DMS153 (cell line): ENCODE data around the gene PITHD1.
"Not testable (repeated sequence)": the region's sequence is repeated elsewhere in the genome, so short reads cannot be mapped to it uniquely, and the experiment has no call there.

Experiments used
- DNase-seq: peaks from one replicate; lab custom pipeline; 2025; lab: John Stamatoyannopoulos, UW

PITHD1 gene

GRCh38 chr1:23777979-23778814 lies at the start of gene PITHD1:
Gene PITHD1 (plus strand): TSS chr1:23778418. CDS start chr1:23778516, 98 bp downstream.
- DNase-seq = peak; percentile 46

- no peak for DNase-seq
These were observed 45.6 kb upstream of the PITHD1 start for GRCh38 chr1:23732363-23733224.

DNA sequence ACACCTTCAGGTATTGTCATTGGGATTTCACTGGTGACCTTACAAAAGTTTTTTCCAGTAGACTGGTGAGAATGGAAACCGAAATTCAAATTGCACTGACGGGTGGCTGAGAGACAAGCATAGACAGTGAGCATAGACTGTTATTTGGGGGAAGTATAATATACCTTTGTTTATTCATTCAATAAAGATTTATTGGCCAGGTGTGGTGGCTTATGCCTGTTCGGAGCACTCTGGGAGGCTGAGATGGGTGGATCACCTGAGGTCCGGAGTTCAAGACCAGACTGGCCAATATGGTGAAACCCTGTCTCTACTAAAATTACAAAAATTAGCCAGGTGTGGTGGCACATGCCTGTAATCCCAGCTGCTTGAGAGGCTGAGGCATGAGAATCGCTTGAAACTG lies 44.9 kb upstream of the PITHD1 start:
- not testable (repeated sequence) for DNase-seq

DNA sequence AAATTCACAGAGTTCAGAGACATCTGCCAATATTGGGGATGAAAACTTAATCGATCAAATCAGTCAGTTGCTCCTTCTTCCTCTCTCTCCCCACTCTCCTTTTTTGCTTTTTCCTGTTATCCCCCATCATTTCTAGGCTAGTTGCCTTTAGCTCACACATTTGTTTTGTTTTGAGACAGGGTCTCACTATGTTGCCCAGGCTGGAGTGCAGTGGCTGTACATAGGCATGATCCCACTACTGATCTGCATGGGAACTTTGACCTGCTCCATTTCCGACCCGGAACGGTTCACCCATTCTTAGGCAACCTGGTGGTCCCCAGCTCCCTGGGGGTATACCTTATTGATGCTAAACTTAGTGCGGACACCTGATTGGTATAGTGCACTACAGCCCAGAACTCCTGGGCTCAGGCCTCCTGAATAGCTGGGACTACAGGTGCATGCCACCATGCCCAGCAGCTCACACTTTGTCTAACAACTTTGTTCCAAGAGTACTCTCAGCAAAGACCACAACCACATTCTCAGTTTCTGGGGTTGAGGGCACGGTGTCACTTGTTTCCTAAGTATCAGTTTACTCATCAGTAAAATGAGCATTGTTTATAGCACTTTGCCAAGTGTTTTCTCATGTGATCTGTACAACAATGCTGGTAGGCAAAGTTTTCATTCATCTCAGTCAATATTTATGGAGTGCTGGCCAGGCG lies 41.6 kb upstream of the PITHD1 start:
- no peak for DNase-seq

DNA sequence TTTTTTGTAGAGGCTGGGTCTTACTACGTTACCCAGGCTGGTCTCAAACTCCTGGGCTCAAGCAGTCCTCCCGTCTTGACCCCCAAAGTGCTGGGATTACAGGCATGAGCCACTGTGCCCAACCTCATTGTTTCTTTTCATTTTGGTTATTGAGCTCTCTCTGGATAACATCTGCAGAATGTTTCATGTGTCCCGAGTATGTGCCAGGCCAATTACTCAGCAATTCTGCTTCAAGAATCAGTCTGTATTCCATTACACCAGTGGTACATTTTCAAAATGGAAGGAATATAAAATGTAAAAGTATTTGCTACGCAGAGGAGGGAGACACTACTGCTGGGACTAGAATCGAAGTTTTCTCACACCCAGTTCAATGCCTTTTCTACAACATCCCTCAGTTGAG lies 36.6 kb upstream of the PITHD1 start:
- DNase-seq = no peak

DNA sequence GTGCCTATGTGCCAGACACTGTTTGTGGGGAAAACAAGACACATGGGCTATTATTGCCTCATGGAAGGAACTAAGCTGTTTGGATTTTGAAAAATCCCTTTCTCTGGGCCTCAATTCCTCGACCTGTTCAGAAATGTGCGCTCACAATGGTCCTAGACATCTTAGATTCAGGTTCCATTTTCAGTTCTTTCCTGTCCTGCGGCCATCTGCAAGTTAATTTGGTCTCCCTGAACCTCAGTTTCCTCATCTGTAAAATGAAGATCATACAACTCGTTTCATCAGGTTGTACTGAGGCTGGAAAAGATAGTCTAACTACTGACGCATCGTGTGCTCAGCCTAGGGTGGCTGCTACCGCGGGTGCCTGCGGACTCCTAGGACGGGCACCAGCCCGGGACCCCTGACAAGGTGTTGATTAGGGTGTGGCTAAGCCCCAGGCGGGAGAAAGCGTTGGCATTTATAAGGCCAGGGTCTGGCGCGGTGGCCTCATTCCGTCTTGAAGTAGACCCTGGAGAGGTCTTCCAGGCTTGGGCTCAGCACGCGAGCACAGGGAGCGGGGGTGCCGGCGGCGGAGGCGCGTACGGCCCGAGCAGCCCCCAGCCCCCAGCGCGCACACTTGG lies 35.4 kb upstream of the PITHD1 start:
- DNase-seq = no peak

- no peak for DNase-seq
These were observed 34.7 kb upstream of the PITHD1 start, which contains the start of gene ELOA for GRCh38 chr1:23743287-23744152. Gene ELOA (plus strand): TSS chr1:23743471. CDS start chr1:23743504, 33 bp downstream.

GRCh38 chr1:23745515-23745914 lies 32.7 kb upstream of the PITHD1 start:
- DNase-seq = no peak

- no peak for DNase-seq
These were observed 30.2 kb upstream of the PITHD1 start for GRCh38 chr1:23748016-23748415.

- peak; percentile 22 for DNase-seq
These were observed 27.0 kb upstream of the PITHD1 start for GRCh38 chr1:23751050-23751814.

DNA sequence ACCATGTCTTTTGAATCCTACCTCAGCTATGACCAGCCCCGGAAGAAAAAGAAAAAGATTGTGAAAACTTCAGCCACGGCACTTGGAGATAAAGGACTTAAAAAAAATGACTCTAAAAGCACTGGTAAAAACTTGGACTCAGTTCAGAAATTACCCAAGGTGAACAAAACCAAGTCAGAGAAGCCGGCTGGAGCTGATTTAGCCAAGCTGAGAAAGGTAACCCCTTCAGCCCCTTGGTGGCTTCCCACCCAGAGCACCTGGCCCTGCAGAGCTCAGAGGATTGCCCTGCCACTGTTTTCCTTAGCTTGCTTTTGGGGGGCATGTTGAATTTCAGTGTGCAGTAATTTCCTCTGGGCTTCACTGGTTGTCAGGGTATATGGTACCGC lies 26.4 kb upstream of the PITHD1 start:
- DNase-seq = no peak

DNA sequence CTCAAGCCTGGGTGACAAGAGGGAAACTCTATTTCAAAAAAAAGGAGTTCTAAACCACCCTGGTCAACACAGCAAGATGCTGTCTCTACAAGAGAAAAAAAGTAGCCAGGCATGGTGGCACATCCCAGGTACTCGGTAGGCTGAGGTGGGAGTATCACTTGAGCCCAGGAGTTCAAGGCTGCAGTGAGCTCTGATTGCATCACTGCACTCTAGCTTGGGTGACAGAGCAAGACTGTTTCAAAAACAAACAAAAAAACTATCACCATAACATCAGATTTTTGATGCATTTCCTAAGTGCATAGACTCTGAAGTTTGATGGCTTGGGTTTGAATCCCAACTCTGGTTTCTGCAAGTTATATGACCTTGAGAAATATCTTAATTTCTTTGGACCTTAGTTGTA lies 25.3 kb upstream of the PITHD1 start:
- DNase-seq = no peak

GRCh38 chr1:23756676-23757075 lies 21.5 kb upstream of the PITHD1 start:
- DNase-seq = no peak

- no peak for DNase-seq
These were observed 20.4 kb upstream of the PITHD1 start for GRCh38 chr1:23757812-23758211.

DNA sequence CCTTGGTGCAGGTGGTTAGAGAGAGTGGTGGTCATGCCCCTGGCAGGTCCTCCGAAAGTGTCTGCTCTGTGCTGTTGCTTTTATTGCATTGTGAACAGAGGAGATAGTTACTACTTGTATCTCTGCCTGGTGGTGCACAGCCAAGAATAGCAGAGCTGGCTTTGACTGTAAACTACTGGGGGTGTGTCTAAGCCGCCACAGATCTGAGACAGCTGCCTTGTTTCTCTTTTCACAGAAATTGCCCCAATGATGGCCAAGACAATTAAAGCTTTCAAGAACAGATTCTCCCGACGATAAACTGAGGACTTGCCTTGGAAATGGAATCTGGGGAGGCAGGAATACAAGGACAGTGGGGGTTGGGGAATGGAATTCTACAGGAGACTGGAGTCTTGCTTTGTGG lies 18.9 kb upstream of the PITHD1 start:
- no peak for DNase-seq

- DNase-seq = no peak
These were observed 15.1 kb upstream of the PITHD1 start for GRCh38 chr1:23763041-23763577.

- no peak for DNase-seq
These were observed 9.5 kb upstream of the PITHD1 start for GRCh38 chr1:23768733-23769132.

- DNase-seq = peak; percentile 26
These were observed 6.0 kb upstream of the PITHD1 start for GRCh38 chr1:23772049-23772853.

GRCh38 chr1:23772854-23773242 lies 5.4 kb upstream of the PITHD1 start:
- no peak for DNase-seq
